ENCODE measurements around the gene ZNF354B.
A peak's percentile ranks its signal among the peaks of the same experiment; 100 is the strongest.
"Not testable (repeated sequence)": the region's sequence is repeated elsewhere in the genome, so short reads cannot be mapped to it uniquely, and the experiment has no call there.

ZNF354B gene

DNA sequence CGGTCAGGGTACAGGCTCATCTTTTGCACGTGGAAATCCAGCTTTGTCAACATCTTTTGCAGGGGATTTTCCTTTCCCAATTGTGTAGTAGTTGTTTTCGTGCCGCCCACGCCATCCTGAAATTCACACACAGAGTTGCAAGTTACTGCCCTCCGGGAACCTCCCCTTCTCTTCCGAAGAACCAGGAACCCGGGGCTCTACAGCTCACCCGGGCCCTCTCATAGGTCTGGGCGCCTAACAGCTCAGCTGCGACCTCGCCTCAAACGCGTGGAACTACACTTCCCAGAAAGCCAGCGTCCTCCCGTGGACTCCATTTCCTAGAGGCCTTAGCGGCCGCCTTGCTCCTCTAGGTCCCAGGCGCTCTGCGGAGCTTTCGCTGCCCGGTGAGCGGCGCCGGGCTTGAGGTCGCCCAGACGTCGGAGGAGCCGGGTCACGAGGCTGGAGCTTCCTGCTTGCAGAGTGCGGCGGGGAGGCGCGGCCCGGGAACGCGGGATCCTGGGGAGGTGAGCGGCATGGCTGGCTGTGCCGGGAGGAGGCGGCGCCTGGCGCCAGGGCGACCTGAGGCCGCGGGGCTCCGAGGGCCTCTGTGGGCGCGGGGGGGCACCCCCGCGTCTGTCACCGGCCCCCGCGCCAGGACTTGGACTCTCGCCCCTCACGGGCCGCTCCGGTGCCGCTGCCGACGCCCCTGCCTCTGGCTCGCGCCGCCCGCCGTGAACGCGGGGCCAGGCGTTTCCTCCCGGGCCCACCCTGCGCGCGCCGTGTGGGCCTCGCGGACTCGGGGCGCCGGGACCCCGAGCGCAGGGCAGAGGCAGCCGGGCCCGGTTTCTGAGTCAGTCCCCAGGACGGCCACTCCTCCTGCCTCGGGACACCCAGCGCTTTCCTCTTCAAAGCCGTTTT, at the start of gene ZNF354B:
TSS of gene ZNF354B (plus strand) at position 329 of the 897 bp plus-strand sequence. CDS start 1,095 bp downstream, outside the sequence.
- peak; percentile 91 for DNase-seq

DNA sequence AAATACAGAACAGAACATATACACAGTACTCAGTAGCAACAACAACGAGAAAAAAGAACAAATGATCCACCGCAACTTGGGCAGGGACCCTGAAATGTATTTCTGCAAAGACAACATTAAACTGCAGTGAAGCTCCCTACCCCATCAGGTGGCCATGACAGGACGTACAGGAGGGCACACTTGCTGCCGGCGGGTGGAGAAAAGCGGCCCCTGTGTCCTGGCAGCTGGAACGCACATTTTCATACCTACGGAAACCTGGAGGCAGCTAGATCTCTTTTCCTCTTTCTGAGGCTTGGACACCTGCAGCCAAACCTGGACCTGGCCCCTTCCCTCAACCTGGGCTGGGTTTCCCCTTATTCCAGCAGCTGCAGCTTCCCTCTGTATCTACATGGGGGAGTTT, 42.2 kb upstream of the ZNF354B start:
- DNase-seq, result no peak

- no peak for DNase-seq
These were observed 41.7 kb upstream of the ZNF354B start for GRCh38 chr5:178818094-178818493.

DNA sequence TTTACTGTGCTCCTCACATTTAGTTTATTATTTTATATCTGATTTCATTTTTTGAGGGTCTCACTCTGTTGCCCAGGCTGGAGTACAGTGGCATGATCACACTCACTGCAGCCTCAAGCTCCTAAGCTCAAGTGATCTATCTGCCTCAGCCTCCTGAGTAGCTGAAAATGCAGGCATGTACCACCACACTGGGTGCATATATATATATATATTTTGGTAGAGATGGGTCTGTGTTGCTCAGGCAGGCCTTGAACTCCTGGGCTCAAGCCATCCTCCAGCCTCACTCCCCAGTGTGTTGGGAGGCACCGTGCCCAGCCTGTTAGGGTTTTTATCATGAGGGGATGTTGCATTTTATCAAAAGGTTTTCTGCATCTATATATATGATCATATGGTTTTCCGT, 39.8 kb upstream of the ZNF354B start:
- DNase-seq, result no peak

GRCh38 chr5:178825444-178825843, 34.3 kb upstream of the ZNF354B start:
- DNase-seq, result no peak

- no peak for DNase-seq
These were observed 33.5 kb upstream of the ZNF354B start for GRCh38 chr5:178826216-178826615.

DNA sequence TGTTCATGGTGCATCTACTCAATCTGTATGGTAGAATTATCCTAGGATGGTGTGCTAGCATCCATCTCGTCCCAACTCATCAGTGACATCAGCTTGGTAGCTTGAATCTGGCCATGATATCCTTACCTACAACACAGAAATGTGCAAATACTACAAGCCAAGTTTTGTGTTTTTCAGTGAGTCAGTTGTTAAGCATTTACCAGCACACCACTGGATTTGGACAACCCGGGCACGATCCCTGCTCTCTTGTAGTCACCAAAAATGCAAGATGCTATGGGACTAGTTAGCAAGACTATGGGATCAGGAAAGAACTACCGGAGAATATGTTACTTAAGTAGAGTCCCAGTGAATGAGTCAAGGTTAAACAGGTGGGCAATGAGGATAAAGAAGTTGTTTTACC, 32.1 kb upstream of the ZNF354B start:
- no peak for DNase-seq

DNA sequence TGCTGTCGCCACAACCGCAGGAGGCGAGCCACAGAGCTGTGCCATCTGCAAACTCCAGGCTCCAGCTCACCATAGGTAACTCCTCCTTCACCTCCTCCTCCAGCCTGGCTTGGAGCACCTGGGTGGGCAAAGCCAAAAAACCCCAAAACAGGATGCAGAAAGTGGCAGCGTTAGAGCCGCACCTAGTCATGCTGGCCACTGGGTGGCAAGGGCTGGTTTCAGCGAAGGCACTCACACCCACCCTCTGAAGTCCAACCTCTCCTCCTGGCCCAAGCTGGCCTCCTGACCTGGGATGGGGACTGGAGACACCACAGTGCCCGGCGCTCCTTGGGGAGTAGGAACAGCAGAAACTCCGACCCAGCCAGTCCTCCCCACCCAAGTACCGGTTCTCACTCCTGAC, 28.7 kb upstream of the ZNF354B start:
- no peak for DNase-seq

- DNase-seq, result no peak
These were observed 27.0 kb upstream of the ZNF354B start for GRCh38 chr5:178832618-178833201.

DNA sequence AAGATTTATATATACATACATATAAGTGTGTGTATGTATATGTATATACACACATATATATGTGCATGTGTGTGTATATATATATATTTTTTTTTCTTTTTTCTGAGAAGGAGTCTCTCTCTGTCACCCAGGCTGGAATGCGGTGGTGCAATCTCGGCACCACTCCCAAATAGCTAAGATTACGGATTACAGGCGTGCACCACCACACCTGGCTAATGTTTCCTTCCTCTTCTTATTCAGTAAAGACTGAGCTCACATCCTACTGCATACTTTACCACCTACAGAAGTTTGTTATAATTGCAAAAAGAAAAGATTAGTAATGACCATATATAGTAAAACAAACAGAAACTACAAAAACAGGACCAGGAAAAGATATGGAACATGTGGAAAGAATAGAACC, 23.1 kb upstream of the ZNF354B start:
- no peak for DNase-seq

GRCh38 chr5:178838695-178839318, 20.9 kb upstream of the ZNF354B start:
- DNase-seq, result not testable (repeated sequence)

- DNase-seq, result peak; percentile 40
These were observed 20.4 kb upstream of the ZNF354B start for GRCh38 chr5:178839319-178839704.

DNA sequence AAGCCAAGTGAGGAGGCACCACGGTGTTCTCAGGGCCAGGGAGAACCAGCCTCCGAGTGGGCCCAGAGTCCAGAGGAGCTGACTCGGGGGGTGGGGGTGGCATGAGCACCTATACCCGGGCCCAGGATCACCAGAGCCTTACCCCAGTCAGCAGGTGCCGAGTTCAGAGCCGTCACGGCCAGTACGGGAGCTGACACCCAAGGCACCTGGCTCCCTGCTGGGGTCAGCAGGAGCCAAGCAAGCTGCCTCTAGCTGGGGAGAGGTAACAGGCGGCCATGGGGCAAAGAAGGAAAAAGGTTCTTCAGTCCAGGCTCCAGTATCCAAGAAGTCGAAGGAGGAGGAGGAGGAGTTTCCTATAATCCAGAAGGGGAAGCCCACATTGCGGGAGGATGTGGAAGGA, 19.4 kb upstream of the ZNF354B start:
- not testable (repeated sequence) for DNase-seq

DNA sequence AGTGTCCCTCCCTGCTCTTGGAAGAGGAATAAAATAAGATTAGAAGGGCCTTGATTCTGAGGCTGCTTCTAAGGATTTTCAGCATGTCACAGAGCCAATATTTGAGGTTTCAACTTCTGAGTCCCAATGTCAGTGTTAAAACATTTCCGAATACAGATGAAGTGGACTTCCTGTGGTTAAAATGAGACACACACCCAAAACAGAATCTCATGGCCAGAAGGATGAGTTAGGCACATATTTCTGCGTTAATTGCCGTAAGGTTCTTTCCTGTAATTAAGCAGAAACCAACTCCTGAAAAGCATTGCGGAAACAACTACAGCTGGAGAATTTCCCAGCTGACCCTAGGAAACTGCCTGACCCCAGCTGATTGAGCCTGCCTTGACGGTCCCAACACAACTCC, 10.4 kb upstream of the ZNF354B start:
- no peak for DNase-seq

- no peak for DNase-seq
These were observed 7.8 kb upstream of the ZNF354B start for GRCh38 chr5:178851951-178852350.

GRCh38 chr5:178854284-178854683, 5.5 kb upstream of the ZNF354B start:
- DNase-seq, result no peak

DNA sequence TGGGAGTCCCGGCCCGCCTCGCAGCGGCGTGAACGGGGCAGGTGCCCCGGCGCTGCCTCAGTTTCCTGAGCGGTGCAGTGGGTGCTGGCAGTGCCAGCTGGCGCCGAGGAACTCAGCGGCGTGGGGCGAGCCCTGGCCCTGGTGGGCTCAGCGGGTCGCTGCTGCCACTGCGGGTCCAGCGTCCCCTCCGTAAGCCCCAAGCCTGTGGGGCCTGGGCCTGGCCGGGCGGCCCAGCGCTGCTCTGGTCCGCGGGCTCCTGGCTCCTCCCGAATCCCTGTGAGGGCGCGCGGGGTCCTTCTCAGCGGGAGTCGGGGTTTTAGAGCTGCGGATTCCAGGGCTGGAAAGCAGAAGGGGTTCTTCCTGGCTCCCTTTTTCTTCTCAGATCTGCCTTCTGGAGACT, 862 bp downstream of the ZNF354B start:
- not testable (repeated sequence) for DNase-seq

GRCh38 chr5:178861627-178862026, 1.9 kb downstream of the ZNF354B start:
- no peak for DNase-seq

GRCh38 chr5:178866946-178867345, 7.2 kb downstream of the ZNF354B start:
- DNase-seq, result no peak

- no peak for DNase-seq
These were observed 9.8 kb downstream of the ZNF354B start for GRCh38 chr5:178869577-178869976.

- no peak for DNase-seq
These were observed 10.7 kb downstream of the ZNF354B start for GRCh38 chr5:178870411-178870810.

- no peak for DNase-seq
These were observed 12.5 kb downstream of the ZNF354B start for GRCh38 chr5:178872302-178872701.

DNA sequence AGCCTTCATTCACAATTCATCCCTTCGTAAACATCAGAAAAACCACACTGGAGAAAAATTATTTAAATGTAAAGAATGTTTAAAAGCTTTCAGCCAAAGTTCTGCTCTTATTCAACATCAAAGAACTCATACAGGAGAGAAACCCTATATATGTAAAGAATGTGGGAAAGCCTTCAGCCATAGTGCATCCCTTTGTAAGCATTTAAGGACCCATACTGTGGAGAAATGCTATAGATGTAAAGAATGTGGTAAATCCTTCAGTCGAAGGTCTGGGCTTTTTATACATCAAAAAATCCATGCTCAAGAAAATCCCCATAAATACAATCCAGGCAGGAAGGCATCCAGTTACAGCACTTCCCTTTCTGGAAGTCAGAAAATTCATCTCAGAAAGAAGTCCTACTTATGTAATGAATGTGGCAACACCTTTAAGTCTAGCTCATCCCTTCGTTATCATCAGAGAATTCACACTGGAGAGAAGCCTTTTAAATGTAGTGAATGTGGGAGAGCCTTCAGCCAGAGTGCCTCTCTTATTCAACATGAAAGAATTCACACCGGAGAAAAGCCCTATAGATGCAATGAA, 23.5 kb downstream of the ZNF354B start:
- DNase-seq, result not testable (repeated sequence)

Measured in CD4-positive, alpha-beta T cell treated with Interleukin-10 for 1 hour (primary cell).